Coronary artery (tissue), 2 donors: ENCODE results near the gene DCN.
"Not testable (repeated sequence)": the region's sequence is repeated elsewhere in the genome, so short reads cannot be mapped to it uniquely, and the experiment has no call there.

ENCODE experiments used
- DNase-seq: peaks from one replicate; pipeline ENCODE4 v3.0.0-alpha.2; 2017; ENCODE audit warnings: low spot score
- H3K27ac ChIP-seq, 2 donors: fragments of 200-600 bp; sonication (generic); one replicate each; pipeline ENCODE4 v1.5.1; 2016 to 2019
- H3K4me3 ChIP-seq: fragments of 200-600 bp; sonication (generic); 2 replicates; pipeline ENCODE4 v1.5.1; 2016; ENCODE audit warnings: mild to moderate bottlenecking, moderate library complexity
- TF ChIP-seq, protein P1 (sequence below): fragments of 200-600 bp; sonication (generic); IDR thresholded peaks from one replicate; pipeline ENCODE4 v1.5.1; 2019; ENCODE audit warnings: antibody characterized with exemption

The DCN gene

DNA sequence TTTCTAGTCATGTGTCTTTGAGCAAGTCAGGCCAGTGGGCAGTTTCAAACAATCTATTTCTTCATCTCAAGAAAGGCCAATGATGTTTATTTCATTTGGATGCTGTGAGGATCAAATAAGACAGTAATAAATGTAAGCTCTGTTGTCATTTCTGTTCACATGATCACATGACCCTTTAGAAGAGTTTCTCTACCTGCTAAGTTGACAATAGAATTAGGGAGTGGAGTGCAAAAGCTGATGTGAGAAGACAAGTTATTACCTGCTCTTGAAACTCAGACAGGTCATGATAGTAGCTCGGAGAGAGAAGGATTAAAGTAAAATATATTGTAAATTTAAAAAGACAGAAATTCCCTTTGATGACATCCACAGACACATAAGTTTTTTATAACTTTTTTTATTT, 37.3 kb upstream of the DCN start:
- H3K27ac ChIP-seq: no peak overlapping the region
- H3K4me3 ChIP-seq: no peak overlapping the region
- no peak for DNase-seq
- TF ChIP-seq, protein P1, sequence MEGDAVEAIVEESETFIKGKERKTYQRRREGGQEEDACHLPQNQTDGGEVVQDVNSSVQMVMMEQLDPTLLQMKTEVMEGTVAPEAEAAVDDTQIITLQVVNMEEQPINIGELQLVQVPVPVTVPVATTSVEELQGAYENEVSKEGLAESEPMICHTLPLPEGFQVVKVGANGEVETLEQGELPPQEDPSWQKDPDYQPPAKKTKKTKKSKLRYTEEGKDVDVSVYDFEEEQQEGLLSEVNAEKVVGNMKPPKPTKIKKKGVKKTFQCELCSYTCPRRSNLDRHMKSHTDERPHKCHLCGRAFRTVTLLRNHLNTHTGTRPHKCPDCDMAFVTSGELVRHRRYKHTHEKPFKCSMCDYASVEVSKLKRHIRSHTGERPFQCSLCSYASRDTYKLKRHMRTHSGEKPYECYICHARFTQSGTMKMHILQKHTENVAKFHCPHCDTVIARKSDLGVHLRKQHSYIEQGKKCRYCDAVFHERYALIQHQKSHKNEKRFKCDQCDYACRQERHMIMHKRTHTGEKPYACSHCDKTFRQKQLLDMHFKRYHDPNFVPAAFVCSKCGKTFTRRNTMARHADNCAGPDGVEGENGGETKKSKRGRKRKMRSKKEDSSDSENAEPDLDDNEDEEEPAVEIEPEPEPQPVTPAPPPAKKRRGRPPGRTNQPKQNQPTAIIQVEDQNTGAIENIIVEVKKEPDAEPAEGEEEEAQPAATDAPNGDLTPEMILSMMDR: no peak

DNA sequence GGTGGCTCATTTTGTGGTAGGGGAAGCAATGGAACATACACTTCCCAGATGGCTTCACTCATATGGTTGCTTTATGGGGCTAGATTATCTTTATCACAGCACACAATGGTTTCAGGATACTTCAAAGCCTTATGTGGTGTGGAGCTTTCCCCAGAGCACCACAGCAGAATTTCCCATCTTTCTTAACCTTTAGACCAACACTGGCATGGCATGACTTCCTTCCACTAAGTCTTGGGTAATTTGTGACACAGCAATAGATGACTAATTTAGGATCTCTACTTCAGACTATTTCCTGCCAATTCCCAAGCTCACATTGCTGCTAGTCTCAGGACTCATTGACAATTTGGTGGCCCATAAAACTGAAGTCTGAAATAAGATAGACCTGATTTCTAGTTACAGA, 36.9 kb upstream of the DCN start:
- H3K27ac ChIP-seq: no peak overlapping the region
- H3K4me3 ChIP-seq: no peak overlapping the region
- TF ChIP-seq, protein P1: no peak
- no peak for DNase-seq

DNA sequence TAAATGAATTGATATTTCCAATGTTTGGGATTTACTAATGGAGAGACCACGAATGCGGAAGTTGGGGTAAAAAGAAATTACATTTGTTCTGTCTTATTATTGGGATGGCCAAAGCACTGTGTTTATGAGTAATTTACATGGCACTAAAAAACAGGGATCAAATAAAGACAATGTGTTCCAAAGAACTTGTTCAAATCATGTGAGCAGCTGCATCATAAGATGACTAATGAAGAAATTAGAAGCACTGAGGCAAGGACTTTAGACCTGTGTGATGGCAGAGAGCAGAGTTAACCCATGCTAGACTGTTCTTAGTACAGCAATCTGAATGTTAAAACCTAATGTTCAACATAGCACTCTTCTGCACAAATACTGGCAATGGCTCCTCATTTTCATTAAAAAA, 34.3 kb upstream of the DCN start:
- peak overlapping the region in 1 of 2 donors; percentile 8 for H3K27ac ChIP-seq
- TF ChIP-seq, protein P1: no peak

DNA sequence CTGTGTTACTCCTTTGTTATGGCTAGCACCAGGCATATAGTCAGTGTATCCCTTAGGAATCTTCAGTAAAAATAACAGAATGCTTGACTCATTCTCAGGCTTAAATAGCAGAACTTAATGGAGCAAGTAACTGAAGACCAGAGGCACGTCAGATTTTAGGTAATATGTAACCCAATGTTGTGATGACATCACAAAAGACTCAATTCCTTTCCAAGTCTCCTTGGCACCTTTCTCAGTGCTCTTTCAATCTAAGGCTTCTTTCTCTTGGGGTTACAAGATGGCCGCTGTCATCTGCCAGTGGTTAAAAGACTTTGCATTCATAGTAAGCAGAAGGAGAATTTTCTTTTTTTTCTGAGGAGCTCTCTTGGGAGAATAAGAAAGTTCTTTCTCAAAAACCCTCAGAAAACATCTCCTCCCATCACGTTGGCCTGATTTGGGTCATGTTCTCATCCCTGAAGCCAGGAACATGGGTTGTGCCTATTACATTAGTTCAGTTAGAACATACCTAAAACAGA, 33.4 kb upstream of the DCN start:
- no peak overlapping the region for H3K27ac ChIP-seq
- TF ChIP-seq, protein P1: no peak
- no peak overlapping the region for H3K4me3 ChIP-seq
- DNase-seq: no peak

More for the DNA sequence above, 34.3 kb upstream of the DCN start:
- DNase-seq: no peak
- no peak overlapping the region for H3K4me3 ChIP-seq

DNA sequence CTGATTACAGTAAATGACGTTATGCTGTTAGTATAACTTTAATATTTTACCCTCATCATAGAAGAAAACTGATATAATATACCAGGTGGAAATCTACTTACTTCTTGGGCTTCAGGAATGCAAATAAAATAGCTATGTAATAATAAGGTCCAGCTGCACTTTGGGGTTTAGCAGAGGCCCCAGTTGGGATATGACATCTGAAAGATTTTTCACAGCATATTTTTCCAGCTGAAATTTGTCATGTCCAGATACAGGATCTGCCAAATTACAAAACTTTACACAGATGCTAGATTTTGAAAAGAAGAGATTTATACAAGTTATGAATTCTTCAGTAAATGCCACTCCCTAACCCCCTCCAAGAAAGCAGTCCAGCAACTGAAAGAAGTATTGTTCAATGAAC, 29.2 kb upstream of the DCN start:
- no peak for DNase-seq
- TF ChIP-seq, protein P1: no peak
- Histone ChIP-seq H3K4me3 (no peak overlapping the region), H3K27ac (no peak overlapping the region)

DNA sequence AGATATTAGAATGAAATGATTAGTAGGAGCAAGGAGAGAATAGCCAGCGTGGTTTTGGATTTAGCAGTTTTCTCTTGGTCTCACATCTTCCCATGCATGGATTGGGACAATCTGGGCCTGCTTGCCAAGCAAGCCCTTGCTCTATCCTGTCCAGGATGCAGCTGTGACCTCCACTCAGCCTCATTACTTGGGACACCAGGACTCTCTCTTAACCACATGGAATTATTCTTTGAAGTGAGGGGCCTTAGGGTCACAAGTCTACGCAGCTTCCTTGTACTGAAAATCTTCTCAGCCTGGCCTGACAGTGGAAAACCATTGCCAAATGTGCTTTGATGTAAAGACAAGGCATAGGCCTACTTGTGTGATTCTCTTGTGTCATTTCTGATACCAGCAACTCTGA, 28.0 kb upstream of the DCN start:
- no peak for DNase-seq
- H3K27ac ChIP-seq: no peak overlapping the region
- TF ChIP-seq, protein P1: no peak

DNA sequence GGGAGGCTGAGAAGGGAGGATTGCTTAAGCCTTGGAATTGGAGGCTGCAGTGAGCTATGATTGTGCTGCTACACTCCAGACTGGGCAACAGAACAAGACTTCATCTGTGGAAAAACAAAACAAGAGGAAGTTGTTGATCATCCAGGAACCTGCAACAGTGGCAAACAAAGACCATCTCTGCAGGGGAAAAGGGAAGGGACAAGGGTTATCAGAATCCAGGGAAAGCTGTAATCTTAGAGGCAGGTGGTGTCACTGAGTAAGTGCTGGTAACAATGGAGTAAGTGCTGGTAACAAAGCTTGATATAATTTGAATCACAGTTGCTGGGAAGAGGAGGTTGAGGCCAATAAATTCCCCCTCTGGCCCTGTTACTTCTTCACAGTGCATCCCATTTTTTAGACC, 27.5 kb upstream of the DCN start:
- TF ChIP-seq, protein P1: no peak
- no peak for DNase-seq
- Histone ChIP-seq H3K4me3 (no peak overlapping the region), H3K27ac (no peak overlapping the region)

More for the DNA sequence above, 28.0 kb upstream of the DCN start:
- H3K4me3 ChIP-seq: no peak overlapping the region

DNA sequence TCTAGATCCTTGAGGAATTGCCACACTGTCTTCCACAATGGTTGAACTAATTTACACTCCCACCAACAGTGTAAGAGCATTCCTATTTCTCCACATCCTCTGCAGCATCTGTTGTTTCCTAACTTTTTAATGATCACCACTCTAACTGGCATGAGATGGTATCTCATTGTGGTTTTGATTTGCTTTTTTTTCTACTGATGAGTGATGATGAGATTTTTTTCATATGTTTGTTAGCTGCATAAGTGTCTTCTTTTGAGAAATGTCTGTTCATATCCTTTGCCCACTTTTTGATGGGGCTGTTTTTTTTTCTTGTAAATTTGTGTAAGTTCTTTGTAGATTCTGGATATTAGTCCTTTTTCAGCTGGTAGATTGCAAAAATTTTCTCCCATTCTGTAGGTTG, 24.7 kb upstream of the DCN start:
- not testable (repeated sequence) for DNase-seq, H3K27ac ChIP-seq, H3K4me3 ChIP-seq
